Endodermal cell (in vitro differentiated cells): Measurements from ENCODE around the gene SULT6B1. TPM values are rescaled to one million over a fixed set of nuclear protein-coding genes. Genes with fewer than 3 reads are reported as not detected.

Experiments used
- DNase-seq: peaks from one replicate; pipeline ENCODE4 v3.0.0-alpha.2; 2017
- H3K27ac ChIP-seq: 2 replicates; pipeline ENCODE4 v1.5.1; 2013; ENCODE audit warnings: mild to moderate bottlenecking, low read depth, low read length, moderate library complexity
- H3K27me3 ChIP-seq: 2 replicates; pipeline ENCODE4 v1.6.1; 2013; ENCODE audit warnings: mild to moderate bottlenecking, low read length, moderate library complexity; ENCODE audit not compliant: insufficient read depth, control insufficient read depth, poor library complexity, severe bottlenecking
- H3K36me3 ChIP-seq: 2 replicates; pipeline ENCODE4 v1.7.0; 2013; ENCODE audit warnings: mild to moderate bottlenecking, low read length, moderate library complexity; ENCODE audit not compliant: control insufficient read depth, insufficient read depth
- H3K4me1 ChIP-seq: one replicate; pipeline ENCODE4 v1.7.0; 2013; ENCODE audit warnings: low read length; ENCODE audit not compliant: control insufficient read depth, insufficient read depth
- H3K4me3 ChIP-seq: 2 replicates; pipeline ENCODE4 v1.5.1; 2013; ENCODE audit warnings: mild to moderate bottlenecking, low read length, moderate library complexity
- H3K9ac ChIP-seq: 2 replicates; pipeline ENCODE4 v1.6.1; 2013; ENCODE audit warnings: mild to moderate bottlenecking, low read length, moderate library complexity; ENCODE audit not compliant: poor library complexity, severe bottlenecking; ENCODE audit errors: extremely low read depth
- H3K9me3 ChIP-seq: 2 replicates; pipeline ENCODE4 v1.6.1; 2013; ENCODE audit warnings: mild to moderate bottlenecking, low read length, moderate library complexity; ENCODE audit not compliant: control insufficient read depth
- H3K27ac Mint-ChIP-seq: 2 replicates; pipeline ENCODE4 v1.8.0; 2020; ENCODE audit warnings: mixed read lengths
- H3K27me3 Mint-ChIP-seq: 2 replicates; pipeline ENCODE4 v1.8.0; 2021; ENCODE audit warnings: mild to moderate bottlenecking, mixed read lengths; ENCODE audit not compliant: insufficient read depth
- H3K36me3 Mint-ChIP-seq: 2 replicates; pipeline ENCODE4 v1.8.0; 2020; ENCODE audit warnings: low read depth, mixed read lengths
- H3K4me1 Mint-ChIP-seq: 2 replicates; pipeline ENCODE4 v1.8.0; 2020; ENCODE audit warnings: mixed read lengths
- H3K4me3 Mint-ChIP-seq: 2 replicates; pipeline ENCODE4 v1.8.0; 2020; ENCODE audit warnings: mild to moderate bottlenecking, moderate library complexity, mixed read lengths
- H3K9me3 Mint-ChIP-seq: 2 replicates; pipeline ENCODE4 v1.8.0; 2020; ENCODE audit warnings: mild to moderate bottlenecking, mixed read lengths
- WGBS, 2 experiments: methylation state at CpG; one replicate each; pipeline versions ENCODE4 v1.1.5 to v1.1.7; 2013; ENCODE audit warnings: missing lambda C conversion rate in 2 of 2, mixed read lengths in 1 of 2; ENCODE audit not compliant: insufficient coverage in 1 of 2, insufficient read length in 1 of 2; 5-methylcytosine and 5-hydroxymethylcytosine counted together
- total RNA-seq, 2 donors: library from RNA; stranded (reverse); fragmentation: NEBNext Ultra II Directional in 1 of 2; extraction: Animal tissue kit (Norgen Biotek cat#: 25700) in 1 of 2; gene quantifications; 2 replicates in 1 of 2; 3 replicates in 1 of 2; pipeline ENCODE4 v1.2.1, GENCODE V29; 2021
- TF ChIP-seq, protein P1 (sequence below): fragments of 200-600 bp; sonication (generic); conservative IDR thresholded peaks from 2 replicates; pipeline ENCODE4 v1.5.0; 2021; ENCODE audit warnings: antibody characterized with exemption, mild to moderate bottlenecking

The SULT6B1 gene
- total RNA-seq, 2 donors from 2014 or later = not detected

DNA sequence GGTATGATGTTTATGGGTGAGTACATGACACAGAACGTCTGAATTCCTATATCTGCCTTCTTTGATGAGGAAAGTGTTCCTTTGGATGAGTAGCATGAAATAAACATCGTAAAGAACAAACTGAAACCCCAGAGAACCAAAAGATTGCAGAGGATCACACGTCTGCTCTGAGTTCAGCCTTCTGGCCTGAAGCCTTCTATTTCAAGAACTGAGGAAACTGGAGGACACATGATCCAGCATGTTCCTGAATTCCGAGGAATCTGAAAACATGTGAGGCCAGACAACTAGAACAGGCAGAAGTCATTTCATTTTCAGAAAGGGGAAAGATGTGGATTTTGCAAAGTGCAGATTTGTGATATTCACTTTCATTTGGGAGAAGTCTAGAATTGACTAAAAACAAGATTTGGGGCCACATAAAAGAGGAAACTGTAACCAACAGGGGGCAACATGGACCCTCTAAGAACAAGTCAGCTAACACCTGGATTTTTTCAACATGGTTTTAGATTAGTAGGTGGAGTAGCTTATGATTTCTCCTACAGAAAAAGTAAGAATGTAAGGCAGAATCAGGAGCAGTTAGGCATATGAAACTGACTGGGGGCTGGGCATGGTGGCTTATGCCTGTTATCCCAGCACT, 8.3 kb downstream of the SULT6B1 start:
- Mint-ChIP-seq H3K27me3 (no peaks in the 10 kb centered on the region), H3K27ac (no peak overlapping the region), H3K4me1 (peaks cover 15% of the 10 kb centered on the region), H3K9me3 (no peaks in the 10 kb centered on the region), H3K4me3 (no peak overlapping the region), H3K36me3 (no peaks in the 10 kb centered on the region)
- no peak overlapping the region for H3K4me3 ChIP-seq
- TF ChIP-seq, protein P1, sequence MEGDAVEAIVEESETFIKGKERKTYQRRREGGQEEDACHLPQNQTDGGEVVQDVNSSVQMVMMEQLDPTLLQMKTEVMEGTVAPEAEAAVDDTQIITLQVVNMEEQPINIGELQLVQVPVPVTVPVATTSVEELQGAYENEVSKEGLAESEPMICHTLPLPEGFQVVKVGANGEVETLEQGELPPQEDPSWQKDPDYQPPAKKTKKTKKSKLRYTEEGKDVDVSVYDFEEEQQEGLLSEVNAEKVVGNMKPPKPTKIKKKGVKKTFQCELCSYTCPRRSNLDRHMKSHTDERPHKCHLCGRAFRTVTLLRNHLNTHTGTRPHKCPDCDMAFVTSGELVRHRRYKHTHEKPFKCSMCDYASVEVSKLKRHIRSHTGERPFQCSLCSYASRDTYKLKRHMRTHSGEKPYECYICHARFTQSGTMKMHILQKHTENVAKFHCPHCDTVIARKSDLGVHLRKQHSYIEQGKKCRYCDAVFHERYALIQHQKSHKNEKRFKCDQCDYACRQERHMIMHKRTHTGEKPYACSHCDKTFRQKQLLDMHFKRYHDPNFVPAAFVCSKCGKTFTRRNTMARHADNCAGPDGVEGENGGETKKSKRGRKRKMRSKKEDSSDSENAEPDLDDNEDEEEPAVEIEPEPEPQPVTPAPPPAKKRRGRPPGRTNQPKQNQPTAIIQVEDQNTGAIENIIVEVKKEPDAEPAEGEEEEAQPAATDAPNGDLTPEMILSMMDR = peak; percentile 69
- H3K36me3 ChIP-seq = no peaks in the 10 kb centered on the region
- H3K4me1 ChIP-seq = no peaks in the 10 kb centered on the region
- DNase-seq = no peak
- 84 to 88% methylated on average over 4 of the region's 4 CpGs for WGBS, 2 experiments
- H3K9ac ChIP-seq = no peak overlapping the region
- no peak overlapping the region for H3K27ac ChIP-seq
- H3K27me3 ChIP-seq = no peaks in the 10 kb centered on the region
- no peaks in the 10 kb centered on the region for H3K9me3 ChIP-seq

DNA sequence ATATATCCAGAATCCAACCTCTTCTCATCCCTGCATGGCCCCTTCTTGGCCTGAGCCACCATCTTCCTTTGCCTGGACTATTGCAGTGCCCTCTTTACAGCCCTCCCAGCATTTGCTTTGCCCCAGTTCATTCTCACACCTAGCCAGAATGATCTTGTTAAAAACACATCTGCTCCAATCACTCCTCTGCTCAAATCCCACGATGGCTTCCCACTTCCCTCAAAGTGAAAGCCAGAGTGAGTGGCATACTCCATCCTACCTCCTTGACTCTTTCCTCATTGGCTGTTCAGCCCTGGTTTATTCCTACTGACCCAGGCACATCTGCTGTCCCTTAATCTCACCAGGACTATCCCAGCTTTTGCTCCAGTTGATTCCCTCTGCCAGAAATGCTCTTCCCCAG, 14.7 kb downstream of the SULT6B1 start:
- no peak for DNase-seq
- Mint-ChIP-seq H3K27ac (no peak overlapping the region), H3K4me3 (no peak overlapping the region), H3K4me1 (no peaks in the 10 kb centered on the region), H3K27me3 (no peaks in the 10 kb centered on the region), H3K36me3 (no peaks in the 10 kb centered on the region), H3K9me3 (no peaks in the 10 kb centered on the region)
- Histone ChIP-seq H3K27me3 (no peaks in the 10 kb centered on the region), H3K36me3 (no peaks in the 10 kb centered on the region), H3K27ac (no peak overlapping the region), H3K9ac (no peak overlapping the region), H3K9me3 (no peaks in the 10 kb centered on the region), H3K4me3 (no peak overlapping the region), H3K4me1 (no peaks in the 10 kb centered on the region)
- TF ChIP-seq, protein P1 = no peak
- WGBS, 2 experiments = 95 to 100% methylated on average over 1 of the region's 1 CpG

DNA sequence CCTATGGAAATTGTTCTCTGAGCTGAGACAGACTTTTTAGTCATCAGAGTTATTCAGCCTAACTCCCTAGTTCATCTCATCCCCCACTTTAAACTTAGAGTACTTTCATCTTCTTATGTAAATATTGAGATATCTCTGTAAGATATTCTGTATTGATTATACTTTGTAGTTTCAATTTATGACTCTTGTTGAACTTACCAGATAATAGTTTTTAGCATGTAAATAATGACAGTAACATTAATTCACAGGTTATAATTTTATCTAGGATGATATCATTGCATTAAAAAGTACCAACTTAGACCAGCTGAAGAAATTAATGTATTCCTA, 16.9 kb downstream of the SULT6B1 start:
- no peak overlapping the region for H3K9ac ChIP-seq
- no peaks in the 10 kb centered on the region for H3K36me3 Mint-ChIP-seq
- H3K27me3 ChIP-seq = no peaks in the 10 kb centered on the region
- H3K4me3 Mint-ChIP-seq = no peak overlapping the region
- no peaks in the 10 kb centered on the region for H3K4me1 ChIP-seq
- H3K4me3 ChIP-seq = no peak overlapping the region
- H3K9me3 ChIP-seq = no peaks in the 10 kb centered on the region
- DNase-seq = no peak
- peaks cover 3% of the 10 kb centered on the region for H3K9me3 Mint-ChIP-seq
- H3K27ac Mint-ChIP-seq = no peak overlapping the region
- H3K36me3 ChIP-seq = no peaks in the 10 kb centered on the region
- H3K27ac ChIP-seq = no peak overlapping the region
- no peaks in the 10 kb centered on the region for H3K4me1 Mint-ChIP-seq
- no peaks in the 10 kb centered on the region for H3K27me3 Mint-ChIP-seq
- TF ChIP-seq, protein P1 = no peak
